ENCODE results near the gene PSIP1.
A peak's percentile ranks its signal among the peaks of the same experiment; 100 is the strongest.
"Not testable (repeated sequence)": the region's sequence is repeated elsewhere in the genome, so short reads cannot be mapped to it uniquely, and the experiment has no call there.

PSIP1 gene

DNA sequence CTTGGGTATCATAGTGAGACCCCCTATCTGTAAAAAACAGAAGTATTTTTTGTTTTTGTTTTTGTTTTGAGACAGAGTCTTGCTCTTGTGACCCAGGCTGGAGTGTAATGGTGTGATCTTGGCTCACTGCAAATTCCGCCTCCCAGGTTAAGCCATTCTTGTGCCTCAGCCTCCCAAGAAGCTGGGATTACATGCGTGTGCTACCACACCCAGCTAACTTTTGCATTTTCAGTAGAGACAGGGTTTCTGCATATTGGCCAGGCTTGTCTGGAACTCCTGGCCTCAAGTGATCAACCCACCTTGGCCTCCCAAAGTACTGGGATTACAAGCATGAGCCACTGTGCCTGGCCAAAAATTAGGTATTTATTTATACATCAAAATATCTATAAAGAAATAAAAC is 31.9 kb upstream of the PSIP1 start:
- no peak overlapping the region for H3K4me3 ChIP-seq (ENCODE audit: low read depth, low read length)
- TF ChIP-seq, protein P1, sequence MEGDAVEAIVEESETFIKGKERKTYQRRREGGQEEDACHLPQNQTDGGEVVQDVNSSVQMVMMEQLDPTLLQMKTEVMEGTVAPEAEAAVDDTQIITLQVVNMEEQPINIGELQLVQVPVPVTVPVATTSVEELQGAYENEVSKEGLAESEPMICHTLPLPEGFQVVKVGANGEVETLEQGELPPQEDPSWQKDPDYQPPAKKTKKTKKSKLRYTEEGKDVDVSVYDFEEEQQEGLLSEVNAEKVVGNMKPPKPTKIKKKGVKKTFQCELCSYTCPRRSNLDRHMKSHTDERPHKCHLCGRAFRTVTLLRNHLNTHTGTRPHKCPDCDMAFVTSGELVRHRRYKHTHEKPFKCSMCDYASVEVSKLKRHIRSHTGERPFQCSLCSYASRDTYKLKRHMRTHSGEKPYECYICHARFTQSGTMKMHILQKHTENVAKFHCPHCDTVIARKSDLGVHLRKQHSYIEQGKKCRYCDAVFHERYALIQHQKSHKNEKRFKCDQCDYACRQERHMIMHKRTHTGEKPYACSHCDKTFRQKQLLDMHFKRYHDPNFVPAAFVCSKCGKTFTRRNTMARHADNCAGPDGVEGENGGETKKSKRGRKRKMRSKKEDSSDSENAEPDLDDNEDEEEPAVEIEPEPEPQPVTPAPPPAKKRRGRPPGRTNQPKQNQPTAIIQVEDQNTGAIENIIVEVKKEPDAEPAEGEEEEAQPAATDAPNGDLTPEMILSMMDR (IDR thresholded peaks at IDR 0.05; ENCODE audit: low read depth, low read length): no peak
- TF ChIP-seq POLR2A (IDR thresholded peaks at IDR 0.05; ENCODE audit: extremely low read depth, insufficient read length): no peak
- TF ChIP-seq, protein P2, sequence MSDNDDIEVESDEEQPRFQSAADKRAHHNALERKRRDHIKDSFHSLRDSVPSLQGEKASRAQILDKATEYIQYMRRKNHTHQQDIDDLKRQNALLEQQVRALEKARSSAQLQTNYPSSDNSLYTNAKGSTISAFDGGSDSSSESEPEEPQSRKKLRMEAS (IDR thresholded peaks at IDR 0.05; ENCODE audit: low read depth, low read length): no peak
- no peak for TF ChIP-seq MYC (IDR thresholded peaks at IDR 0.05; ENCODE audit: low read depth, low read length)
- DNase-seq (ENCODE audit: low read depth): no peak

DNA sequence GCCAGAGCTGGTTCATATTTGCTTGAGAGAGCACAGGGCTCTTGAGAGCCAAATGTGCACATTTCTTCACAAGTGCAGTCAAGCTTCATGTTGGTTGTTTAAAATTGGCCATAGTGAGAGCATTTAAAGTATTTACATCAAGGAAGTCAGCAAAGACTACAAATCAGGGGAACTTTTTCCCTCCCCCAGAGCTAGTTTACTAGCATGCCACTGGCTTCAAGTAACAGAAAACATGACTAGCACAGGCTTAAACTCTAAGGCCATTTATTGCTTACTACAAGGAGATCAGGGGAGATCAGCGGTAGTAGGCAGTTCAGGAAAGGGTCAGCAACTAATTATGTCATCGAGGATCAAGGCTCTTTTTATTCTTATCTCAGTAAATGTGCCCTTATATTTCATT is 31.1 kb upstream of the PSIP1 start:
- no peak overlapping the region for H3K4me3 ChIP-seq (ENCODE audit: low read depth, low read length)
- no peak for DNase-seq (ENCODE audit: low read depth)
- TF ChIP-seq MYC (IDR thresholded peaks at IDR 0.05; ENCODE audit: low read depth, low read length): no peak

DNA sequence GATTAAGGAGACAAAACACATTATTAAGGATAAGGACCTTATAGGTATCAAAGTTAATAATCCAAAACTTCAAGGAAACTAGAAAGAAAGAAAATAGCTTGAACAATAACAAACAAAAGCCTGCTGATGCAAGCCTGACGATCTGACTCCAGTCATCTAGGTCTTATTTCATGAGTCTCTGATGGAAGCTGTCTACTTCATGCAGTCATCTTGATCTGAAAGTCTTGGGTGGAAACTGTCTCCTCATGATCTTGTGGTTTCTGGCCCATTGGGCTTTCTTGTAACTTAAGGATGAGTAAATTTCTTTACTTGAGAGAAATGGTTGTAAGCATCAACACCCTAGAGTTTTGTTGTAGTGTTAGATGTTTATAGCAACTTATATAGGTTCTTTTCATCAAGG is 20.6 kb upstream of the PSIP1 start:
- TF ChIP-seq MYC (IDR thresholded peaks at IDR 0.05; ENCODE audit: low read depth, low read length): no peak
- TF ChIP-seq, protein P1 (IDR thresholded peaks at IDR 0.05; ENCODE audit: low read depth, low read length): no peak
- TF ChIP-seq, protein P2 (IDR thresholded peaks at IDR 0.05; ENCODE audit: low read depth, low read length): no peak
- no peak overlapping the region for H3K4me3 ChIP-seq (ENCODE audit: low read depth, low read length)
- no peak for DNase-seq (ENCODE audit: low read depth)

DNA sequence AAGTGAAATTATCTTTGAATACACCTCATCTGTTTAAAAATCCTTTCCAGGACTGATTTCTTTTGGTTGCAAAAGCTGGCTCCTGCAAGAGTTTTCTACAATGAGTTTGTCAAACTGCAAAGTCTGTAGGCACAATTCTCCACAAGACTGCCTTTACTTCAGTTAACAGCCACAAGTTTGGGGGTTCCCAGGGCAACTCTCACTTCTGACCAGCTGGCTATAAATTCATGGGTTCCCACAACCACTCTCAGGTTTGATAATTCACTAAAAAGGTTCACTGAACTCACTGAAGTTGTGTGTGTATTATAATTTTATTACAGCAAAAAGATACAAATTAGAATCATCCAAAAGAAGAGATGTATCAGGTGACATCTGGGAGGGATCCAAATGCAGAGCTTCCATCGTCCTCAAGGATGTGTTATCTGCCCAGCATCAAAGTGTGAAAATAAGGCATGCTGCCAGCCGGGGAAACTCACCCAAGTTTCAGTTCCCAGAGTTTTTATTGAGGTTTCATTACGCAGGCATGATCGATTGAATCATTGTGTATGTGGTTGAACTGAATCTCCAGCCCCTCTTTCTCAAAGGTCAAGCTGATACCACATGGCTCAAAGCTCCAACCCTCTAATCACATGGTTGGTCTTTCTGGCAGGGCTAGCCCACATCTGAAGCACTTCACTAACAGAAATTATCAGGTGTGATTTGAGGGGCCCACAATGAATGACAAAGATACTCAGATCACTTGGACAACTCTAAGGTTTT is 19.0 kb upstream of the PSIP1 start:
- TF ChIP-seq, protein P1 (IDR thresholded peaks at IDR 0.05; ENCODE audit: low read depth, low read length): no peak
- TF ChIP-seq, protein P2 (IDR thresholded peaks at IDR 0.05; ENCODE audit: low read depth, low read length): peak; percentile 23; the same call in 1 of the 2 replicates
- no peak overlapping the region for H3K4me3 ChIP-seq (ENCODE audit: low read depth, low read length)
- no peak for DNase-seq (ENCODE audit: low read depth)

DNA sequence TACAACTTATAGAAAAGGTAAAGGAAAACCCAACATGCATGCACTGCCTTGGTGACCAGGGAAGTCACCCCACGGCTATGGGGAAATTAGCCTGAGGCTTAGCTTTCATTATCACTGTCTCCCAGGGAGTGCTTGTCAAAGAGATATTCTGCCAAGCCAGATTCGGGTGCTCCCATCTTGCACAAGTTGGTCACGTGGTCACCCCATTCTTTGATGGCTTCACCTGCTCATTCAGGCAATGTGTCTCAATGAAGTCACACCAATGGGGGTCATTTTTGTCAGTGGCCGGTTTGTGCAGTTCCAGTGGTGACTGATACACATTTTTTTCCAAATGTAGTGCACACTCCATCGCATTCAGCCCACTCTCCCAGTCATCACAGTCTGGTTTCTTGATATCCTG is 16.3 kb upstream of the PSIP1 start:
- H3K4me3 ChIP-seq (ENCODE audit: low read depth, low read length); DNase-seq (ENCODE audit: low read depth): not testable (repeated sequence)

DNA sequence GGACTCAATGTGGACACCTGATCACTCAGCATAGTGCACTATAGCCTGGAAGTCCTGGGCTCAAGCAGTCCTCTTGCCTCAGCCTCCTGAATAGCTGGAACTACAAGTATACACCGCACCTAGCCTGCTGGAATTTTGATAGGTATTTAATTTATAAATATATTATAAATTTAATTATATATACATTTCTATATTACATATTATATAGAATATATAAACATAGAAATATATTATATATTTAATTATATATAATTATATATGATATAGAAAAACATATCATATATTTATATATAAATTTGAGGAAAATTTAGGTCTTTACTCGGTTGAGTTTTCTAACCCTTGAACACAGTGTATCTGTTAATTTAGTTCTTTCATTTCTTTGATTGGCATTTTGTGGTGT is 15.2 kb upstream of the PSIP1 start:
- no peak for DNase-seq (ENCODE audit: low read depth)
- TF ChIP-seq MYC (IDR thresholded peaks at IDR 0.05; ENCODE audit: low read depth, low read length) (no peak), POLR2A (IDR thresholded peaks at IDR 0.05; ENCODE audit: extremely low read depth, insufficient read length) (no peak)
- TF ChIP-seq, protein P2 (IDR thresholded peaks at IDR 0.05; ENCODE audit: low read depth, low read length): no peak
- TF ChIP-seq, protein P1 (IDR thresholded peaks at IDR 0.05; ENCODE audit: low read depth, low read length): no peak

DNA sequence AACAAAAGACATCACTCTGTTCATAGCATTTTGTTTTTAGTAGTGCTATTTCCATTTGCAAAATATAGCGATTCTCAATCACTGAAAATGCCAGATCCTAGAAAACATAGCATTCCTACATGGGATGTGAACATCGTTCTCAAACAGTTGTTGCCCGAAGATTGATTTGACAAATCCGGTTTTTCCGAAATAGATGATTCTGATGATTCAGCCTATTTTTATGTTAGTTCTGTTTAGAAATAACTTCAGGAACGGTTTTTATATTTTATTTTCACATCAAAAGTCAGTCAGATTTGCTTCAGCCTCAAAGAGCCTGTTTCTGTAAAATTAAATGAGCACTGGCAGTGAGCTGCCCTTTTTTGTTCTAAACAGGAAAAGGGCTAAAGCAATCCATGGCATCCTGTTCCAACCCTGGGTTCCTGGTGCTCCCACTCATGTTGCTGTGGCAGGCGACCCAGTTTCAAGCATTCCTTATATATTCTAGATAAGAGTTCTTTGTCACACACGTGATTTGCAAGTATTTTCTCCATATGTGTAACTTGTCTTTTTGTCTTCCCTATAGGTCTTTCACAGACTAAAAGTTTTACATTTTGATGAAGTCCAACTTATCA is 14.2 kb upstream of the PSIP1 start:
- no peak overlapping the region for H3K4me3 ChIP-seq (ENCODE audit: low read depth, low read length)
- TF ChIP-seq POLR2A (IDR thresholded peaks at IDR 0.05; ENCODE audit: extremely low read depth, insufficient read length) (no peak), MYC (IDR thresholded peaks at IDR 0.05; ENCODE audit: low read depth, low read length) (no peak)
- TF ChIP-seq, protein P2 (IDR thresholded peaks at IDR 0.05; ENCODE audit: low read depth, low read length): no peak
- TF ChIP-seq, protein P1 (IDR thresholded peaks at IDR 0.05; ENCODE audit: low read depth, low read length): no peak
- DNase-seq (ENCODE audit: low read depth): no peak

More for the DNA sequence above, 15.2 kb upstream of the PSIP1 start:
- no peak overlapping the region for H3K4me3 ChIP-seq (ENCODE audit: low read depth, low read length)
